Caki2 (cell line): ENCODE data around the gene PRMT2. TPM values are rescaled to one million over a fixed set of nuclear protein-coding genes. Genes with fewer than 3 reads are reported as not detected.
"Not testable (repeated sequence)": the region's sequence is repeated elsewhere in the genome, so short reads cannot be mapped to it uniquely, and the experiment has no call there.

Experiments
- DNase-seq: peaks from one replicate; pipeline ENCODE4 v3.0.0-alpha.2; 2015; ENCODE audit warnings: low read depth
- in situ Hi-C: cut with HindIII; loops from 2 replicates; pipeline ENCODE4 v1.10.0; 2016; ENCODE audit warnings: low sequenced_read_pairs, low pct_unique_long_range_greater_than_20kb, mixed read lengths
- total RNA-seq: library from RNA; depleted of rRNA; stranded (reverse); fragments of >200 nt; shearing (Covaris generic); gene quantifications from 2 replicates; pipeline ENCODE4 v1.2.3, GENCODE V29; 2014; ENCODE audit warnings: low replicate concordance

PRMT2 gene
- total RNA-seq, 1 experiment from 2014 or later, result 121 TPM

GRCh38 chr21:46662765-46663500, 27.5 kb downstream of the PRMT2 start:
- no peak for DNase-seq
- in situ Hi-C loops, result no loop called here

- DNase-seq, result no peak
- in situ Hi-C loops, result no loop called here
Measured at GRCh38 chr21:46663754-46664153, 28.3 kb downstream of the PRMT2 start.

- in situ Hi-C loops, result no loop called here
- DNase-seq, result no peak
Measured at GRCh38 chr21:46664316-46664995, 29.0 kb downstream of the PRMT2 start.

DNA sequence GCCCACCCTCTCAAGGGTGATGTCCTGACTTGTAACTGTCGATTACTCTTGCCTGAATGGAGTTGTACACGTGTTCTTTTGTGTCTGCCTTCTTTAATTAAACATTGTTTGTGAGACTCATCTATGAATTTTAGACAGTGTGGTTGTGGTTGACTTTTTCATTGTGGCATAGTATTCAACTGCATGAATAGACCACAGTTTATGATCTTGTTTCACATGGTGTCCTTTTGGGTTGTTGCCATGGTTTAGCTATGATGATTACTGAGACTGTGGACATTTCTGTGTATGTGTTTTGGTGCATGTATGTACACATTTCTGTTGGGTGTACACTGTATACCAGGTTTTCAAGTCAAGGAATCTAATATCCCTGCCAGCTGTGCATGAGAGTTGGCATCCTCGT, 30.1 kb downstream of the PRMT2 start:
- in situ Hi-C loops, result no loop called here
- DNase-seq, result no peak

- no peak for DNase-seq
- in situ Hi-C loops, result no loop called here
Measured at GRCh38 chr21:46666941-46667740, 31.7 kb downstream of the PRMT2 start.

- in situ Hi-C loops, result no loop called here
- DNase-seq, result no peak
Measured at GRCh38 chr21:46667741-46668380, 32.4 kb downstream of the PRMT2 start.

- in situ Hi-C loops, result no loop called here
- no peak for DNase-seq
Measured at GRCh38 chr21:46668381-46668780, 32.9 kb downstream of the PRMT2 start.

DNA sequence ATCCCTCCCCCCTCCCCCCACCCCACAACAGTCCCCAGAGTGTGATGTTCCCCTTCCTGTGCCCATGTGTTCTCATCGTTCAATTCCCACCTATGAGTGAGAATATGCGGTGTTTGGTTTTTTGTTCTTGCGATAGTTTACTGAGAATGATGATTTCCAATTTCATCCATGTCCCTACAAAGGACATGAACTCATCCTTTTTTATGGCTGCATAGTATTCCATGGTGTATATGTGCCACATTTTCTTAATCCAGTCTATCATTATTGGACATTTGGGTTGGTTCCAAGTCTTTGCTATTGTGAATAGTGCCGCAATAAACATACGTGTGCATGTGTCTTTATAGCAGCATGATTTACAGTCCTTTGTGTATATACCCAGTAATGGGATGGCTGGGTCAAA, 33.4 kb downstream of the PRMT2 start:
- in situ Hi-C loops, DNase-seq: not testable (repeated sequence)

DNA sequence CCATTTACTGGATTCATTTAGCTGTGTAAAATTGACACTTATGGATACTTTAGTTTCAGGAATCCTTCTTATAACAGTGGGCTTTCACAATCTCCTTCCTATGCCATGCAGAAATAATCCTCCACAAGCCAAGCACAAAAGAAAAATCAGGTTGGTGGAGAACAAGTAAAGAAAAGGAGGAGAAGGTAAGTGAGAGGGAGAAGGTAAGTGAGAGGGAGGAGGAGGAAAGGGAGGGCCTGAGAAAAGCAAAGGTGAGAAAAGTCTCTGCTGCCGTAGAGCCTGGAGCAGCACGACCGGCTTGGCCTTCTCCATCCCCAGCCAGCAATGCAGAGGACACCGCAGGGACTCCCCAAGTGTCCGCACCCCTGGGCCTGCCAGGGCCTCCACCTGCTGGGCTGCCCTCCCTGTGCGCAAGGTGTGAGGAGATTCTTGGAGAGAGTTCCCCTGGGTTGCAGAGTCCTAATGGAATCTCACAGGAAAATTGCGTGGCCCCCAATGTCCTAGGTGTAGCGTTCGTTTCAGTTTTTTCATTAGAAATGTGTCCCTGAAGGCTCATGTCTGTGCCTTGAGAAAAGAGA, 39.0 kb downstream of the PRMT2 start:
- in situ Hi-C loops, result no loop called here
- DNase-seq, result no peak

GRCh38 chr21:46675595-46676280, 40.3 kb downstream of the PRMT2 start:
- DNase-seq, result no peak

DNA sequence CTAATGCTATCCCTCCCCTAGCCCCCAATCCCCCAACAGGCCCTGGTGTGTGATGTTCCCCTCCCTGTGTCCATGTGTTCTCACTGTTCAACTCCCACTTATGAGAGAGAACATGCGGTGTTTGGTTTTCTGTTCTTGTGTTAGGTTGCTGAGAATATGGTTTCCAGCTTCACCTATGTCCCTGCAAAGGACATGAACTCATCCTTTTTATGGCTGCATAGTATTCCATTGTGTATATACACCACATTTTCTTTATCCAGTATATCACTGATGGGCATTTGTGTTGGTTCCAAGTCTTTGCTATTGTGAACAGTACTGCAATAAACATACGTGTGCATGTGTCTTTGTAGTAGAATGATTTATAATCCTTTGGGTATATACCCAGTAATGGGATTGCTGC, 41.1 kb downstream of the PRMT2 start:
- DNase-seq, in situ Hi-C loops: not testable (repeated sequence)

More at GRCh38 chr21:46675595-46676280, 40.3 kb downstream of the PRMT2 start:
- in situ Hi-C loops, result no loop called here

DNA sequence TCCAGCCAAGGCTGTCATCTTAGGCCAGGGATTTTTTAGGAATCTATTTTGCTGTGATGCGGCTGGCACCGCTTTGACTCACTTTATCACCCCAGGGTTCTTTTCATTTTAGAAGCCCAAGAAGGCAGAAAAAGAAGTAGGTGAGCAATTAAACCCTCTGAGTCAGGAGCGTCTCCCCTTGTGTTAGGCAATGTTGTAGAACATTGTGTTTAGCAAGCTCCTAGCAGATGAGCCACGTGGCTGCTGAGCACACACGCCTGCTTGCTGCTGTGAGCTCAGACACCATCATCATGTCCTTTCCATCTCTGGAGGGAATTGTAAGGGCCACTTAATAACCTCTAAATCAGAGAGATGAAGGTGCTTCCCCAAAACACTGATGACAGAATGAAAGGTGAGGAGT, 46.1 kb downstream of the PRMT2 start:
- DNase-seq, in situ Hi-C loops: not testable (repeated sequence)

DNA sequence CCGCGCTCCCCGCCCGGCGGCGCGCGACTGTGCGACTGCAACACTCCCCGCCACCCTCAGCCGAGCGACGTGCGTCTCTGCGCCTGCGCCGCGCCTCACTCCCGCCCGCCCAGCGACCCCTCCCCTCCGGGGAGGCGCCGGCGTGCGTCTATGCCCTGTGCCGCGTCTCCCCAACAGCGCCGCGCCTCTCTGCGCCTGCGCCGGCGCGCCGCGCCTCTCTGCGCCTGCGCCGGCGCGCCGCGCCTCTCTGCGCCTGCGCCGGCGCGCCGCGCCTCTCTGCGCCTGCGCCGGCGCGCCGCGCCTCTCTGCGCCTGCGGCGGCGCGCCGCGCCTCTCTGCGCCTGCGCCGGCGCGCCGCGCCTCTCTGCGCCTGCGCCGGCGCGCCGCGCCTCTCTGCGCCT, 63.2 kb downstream of the PRMT2 start:
- in situ Hi-C loops, DNase-seq: not testable (repeated sequence)

- in situ Hi-C loops, DNase-seq: not testable (repeated sequence)
Measured at GRCh38 chr21:46699104-46699503, 63.6 kb downstream of the PRMT2 start.
